Activated T-cell treated with anti-CD3 and anti-CD28 coated beads for 4 hours (primary cell): ENCODE data around the gene MYH11.
"Not testable (repeated sequence)": the region's sequence is repeated elsewhere in the genome, so short reads cannot be mapped to it uniquely, and the experiment has no call there.

Source experiments
- DNase-seq: peaks from one replicate; pipeline ENCODE4 v3.0.0-alpha.2; 2020

MYH11 gene

DNA sequence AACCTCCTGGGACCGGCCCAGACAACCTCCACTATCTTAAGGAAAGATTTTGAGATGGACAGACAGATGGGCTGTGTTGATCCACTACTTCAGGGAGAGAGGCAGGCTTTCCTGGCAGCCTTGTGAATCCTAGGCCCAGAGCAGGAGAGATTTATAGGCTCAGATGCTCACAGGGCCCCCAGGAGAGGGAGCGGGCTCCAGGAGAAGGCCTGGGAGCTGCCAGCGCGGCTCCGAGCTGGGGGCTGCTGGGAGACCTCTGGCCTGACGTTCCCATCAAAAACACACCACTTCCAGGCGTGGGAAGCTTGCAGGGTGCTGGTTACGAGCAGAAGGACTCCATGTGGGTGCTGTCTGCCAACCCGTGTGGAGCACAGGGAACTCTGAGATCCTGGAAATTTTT lies 53.2 kb downstream of the MYH11 start:
- no peak for DNase-seq

- DNase-seq: no peak
Measured at GRCh38 chr16:15799851-15800495, 56.9 kb downstream of the MYH11 start.

DNA sequence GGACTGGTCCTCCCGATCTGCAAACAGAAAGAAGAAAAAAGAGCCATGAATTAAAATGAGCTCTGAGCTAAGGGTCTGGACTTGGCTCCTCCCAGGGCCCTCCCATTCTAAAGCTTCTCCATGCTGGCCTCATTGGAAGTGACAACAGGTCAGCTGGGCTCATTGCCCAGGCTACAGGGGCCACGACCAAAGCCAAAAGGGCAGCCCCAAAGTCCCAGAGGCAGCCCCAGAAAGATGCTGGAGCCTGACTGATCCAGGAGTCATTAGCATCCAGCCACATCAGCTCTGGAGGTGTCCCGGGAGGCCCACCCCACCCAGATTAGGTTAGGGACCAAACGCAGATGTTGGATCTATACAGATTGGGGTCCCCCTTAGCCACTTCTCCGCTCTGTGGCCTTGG lies 58.2 kb downstream of the MYH11 start:
- no peak for DNase-seq

- no peak for DNase-seq
Measured at GRCh38 chr16:15796885-15797284, 59.9 kb downstream of the MYH11 start.

DNA sequence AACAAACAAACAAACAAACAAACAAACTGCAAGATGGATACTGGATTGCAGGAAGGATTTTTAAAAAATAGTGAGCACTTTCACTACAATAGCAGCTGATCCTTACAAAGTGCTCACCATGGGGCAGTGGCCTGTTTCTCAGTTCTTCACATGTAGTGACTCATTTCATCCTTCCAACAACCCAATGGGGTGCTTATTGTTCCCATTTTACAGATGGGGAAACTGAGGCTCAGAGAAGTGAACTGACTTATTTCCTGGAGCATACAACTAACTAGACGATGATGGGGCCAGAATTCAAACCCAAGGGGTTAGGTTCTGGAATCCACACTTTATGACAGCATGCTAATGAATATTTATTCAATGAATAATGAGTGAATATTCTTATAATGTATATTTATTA lies 61.2 kb downstream of the MYH11 start:
- no peak for DNase-seq

GRCh38 chr16:15792563-15792971 lies 64.3 kb downstream of the MYH11 start:
- DNase-seq: no peak

GRCh38 chr16:15790458-15790857 lies 66.4 kb downstream of the MYH11 start:
- DNase-seq: no peak

GRCh38 chr16:15789816-15790215 lies 67.0 kb downstream of the MYH11 start:
- not testable (repeated sequence) for DNase-seq

DNA sequence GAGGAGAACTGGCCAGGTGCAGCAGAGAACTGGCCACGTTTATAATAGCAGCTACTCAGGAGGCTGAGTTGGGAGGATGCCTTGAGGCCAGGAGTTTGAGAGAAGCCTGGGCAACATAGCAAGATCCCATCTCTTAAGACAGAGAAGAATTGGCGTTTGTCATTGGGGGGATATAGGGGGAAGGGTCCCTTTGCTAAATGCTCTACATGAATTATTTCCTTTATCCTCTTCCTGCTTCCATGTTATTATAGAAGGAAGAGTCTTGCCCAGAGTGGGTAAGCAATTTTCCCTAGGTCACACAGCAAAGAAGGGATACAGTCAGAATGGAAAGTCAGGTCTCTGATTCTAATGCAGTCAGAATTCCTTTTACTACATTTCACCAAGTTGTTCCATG lies 68.0 kb downstream of the MYH11 start:
- no peak for DNase-seq

DNA sequence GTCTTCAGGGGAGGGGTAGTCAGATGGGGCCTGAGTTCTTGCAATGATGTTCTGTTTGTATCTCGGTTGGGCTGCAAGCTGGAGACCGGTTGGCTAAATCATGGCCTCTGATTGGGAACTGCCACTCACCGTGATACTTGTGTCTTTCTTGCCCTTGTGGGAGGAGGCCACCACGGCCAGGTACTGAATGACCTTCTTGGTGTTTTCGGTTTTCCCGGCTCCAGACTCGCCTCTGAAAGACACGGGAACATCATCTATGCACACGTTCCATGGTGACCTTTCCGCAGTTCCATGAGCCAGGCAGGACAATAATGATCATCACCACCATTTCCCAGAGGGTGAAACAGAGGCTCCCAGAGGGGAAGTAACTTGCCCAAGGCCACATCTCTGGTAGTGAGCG lies 70.3 kb downstream of the MYH11 start:
- DNase-seq: no peak

- DNase-seq: no peak
Measured at GRCh38 chr16:15785386-15786059, 71.3 kb downstream of the MYH11 start.

GRCh38 chr16:15783985-15784384 lies 72.8 kb downstream of the MYH11 start:
- no peak for DNase-seq

- no peak for DNase-seq
Measured at GRCh38 chr16:15782573-15783365, 74.1 kb downstream of the MYH11 start.

DNA sequence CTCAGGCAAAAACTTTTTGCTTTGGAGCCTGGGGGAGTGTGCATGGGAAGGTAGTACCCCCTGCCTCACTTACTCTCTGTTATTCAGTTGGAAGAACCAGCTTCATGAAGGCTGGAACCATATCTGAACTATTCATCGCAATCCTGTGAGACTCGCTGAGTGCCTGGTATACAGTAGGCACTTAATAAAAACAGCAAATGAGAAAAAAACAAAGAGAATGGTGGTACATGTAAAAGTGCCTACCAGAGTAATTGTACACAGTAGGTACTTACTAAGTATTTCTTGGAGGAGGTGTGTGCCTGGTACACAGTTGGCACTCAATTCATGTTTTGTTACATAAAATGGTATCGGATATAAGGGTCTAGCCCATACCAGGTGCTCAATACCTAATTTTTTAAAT lies 75.2 kb downstream of the MYH11 start:
- no peak for DNase-seq

DNA sequence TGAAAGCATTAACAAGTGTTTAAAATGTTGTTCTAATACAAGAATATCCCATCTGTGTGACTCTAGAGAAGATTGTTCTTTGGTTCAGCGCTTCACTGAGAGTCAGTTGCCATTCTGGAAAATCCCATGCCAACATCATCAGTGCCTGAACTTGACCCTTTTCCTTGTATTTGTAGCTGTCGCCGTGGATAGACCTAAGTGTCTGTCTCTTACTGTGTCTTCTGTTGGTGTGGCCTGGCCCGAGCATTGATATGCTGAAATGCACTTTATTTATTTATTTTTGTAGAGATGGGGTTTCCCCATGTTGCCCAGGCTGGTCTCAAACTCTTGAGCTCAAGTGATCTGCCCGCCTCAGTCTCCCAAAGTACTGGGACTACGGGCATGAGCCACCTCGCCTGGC lies 76.0 kb downstream of the MYH11 start:
- no peak for DNase-seq

DNA sequence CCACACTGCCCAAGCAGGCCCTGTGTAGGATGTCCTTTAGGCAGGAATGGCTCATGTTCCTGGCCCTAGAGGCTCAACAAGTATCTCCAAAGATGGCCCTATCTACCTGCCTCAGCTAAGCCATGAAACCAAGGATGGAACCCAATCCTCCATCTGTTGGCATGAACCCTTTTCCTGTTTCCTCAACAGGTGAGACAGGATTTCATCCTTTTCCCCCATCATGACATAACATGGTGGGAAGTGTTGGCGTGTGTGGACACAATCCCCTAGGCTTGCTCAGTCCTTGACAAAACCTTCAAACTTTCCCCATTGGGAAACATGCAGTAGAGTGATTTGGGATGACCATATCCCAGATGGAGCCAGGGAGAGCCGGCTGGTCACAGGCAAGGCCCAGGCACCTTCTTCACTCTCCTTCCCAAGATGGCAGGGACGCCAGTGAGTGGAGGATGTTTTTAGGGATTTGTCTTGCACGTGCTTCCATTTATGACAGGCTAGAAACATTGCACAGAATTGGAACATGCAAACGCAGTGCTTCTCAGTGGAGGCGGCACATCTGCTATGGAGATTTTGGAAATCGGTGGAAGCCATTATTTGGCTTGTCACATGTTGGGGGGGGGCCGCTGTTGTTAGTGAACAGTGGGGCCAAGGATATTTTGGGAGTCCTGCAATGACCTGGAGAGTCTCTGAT lies 77.0 kb downstream of the MYH11 start:
- no peak for DNase-seq

GRCh38 chr16:15778999-15779614 lies 77.7 kb downstream of the MYH11 start:
- DNase-seq: no peak

GRCh38 chr16:15778204-15778743 lies 78.6 kb downstream of the MYH11 start:
- no peak for DNase-seq

GRCh38 chr16:15777533-15778203 lies 79.2 kb downstream of the MYH11 start:
- no peak for DNase-seq

DNA sequence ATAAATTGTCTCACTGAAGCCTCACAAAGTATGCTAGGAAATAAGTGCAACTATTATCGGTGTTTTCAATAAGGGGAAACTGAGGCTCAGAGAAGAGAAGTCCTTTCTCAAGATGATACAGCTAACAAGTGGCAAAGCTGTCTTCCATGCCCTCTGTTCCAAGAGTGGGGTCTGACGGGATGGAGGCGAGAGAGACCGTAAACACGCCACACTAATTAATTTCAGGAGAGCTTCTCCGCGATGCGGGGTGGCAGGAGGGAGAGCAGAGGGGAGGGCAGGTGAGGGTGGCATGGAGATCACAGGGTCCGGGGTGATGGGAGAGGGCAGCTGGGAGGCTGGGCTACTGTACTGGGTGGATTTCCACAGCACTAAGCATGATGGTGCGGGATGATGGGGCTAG lies 80.3 kb downstream of the MYH11 start:
- no peak for DNase-seq

- no peak for DNase-seq
Measured at GRCh38 chr16:15775663-15776304, 81.0 kb downstream of the MYH11 start.

GRCh38 chr16:15775209-15775608 lies 81.6 kb downstream of the MYH11 start:
- no peak for DNase-seq
